ENCODE results near the gene C3orf18. TPM values are rescaled to one million over a fixed set of nuclear protein-coding genes. Genes with fewer than 3 reads are reported as not detected.

The C3orf18 gene
- total RNA-seq, 1 experiment from 2014 or later = 7.1 TPM

DNA sequence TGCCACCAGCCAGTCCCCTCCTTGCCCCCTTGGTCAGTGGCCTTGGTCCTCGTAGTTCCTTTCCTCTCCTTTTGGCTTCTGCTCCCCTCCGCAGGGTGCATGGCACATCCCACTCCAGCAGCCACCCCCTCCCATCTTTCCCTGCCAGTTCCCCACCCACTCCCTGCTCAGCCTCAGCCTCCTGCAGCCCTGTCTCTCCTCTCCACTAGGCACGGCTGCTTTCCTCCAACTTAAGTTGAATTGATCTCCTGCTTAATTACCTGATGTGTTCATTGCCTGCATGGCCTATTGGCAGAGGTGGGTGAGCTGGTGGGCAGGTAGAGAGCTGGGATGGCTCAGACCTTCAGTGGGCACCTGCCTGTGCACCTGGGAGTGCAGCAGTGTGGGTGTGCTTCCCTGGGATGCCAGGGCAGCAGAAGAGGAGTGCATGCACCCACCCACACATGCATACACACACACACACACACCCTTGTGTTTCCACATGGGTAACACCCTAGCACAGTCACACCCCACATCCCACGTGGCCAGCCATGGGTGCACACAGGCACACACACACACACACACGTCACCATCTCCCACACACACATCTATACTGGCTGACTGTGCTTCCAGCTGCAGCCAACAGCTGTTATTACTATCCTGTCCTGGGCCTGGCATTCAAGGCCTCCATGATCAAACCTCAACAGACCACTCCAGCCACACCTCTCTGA, 30.9 kb downstream of the C3orf18 start:
- Histone ChIP-seq H2BK15ac (ENCODE audit: low read depth, low read length) (no peak overlapping the region), H3K23me2 (ENCODE audit: insufficient read length, low read depth, low read length, poor library complexity, severe bottlenecking) (no peaks in the 10 kb centered on the region), H4K8ac (replicated peaks; ENCODE audit: insufficient read length, low read depth, low read length) (no peak overlapping the region), H3K79me2 (ENCODE audit: insufficient read depth, low read length) (no peaks in the 10 kb centered on the region), H3K4ac (ENCODE audit: low read depth, low read length) (no peak overlapping the region), H2AFZ (ENCODE audit: low read length) (no peak overlapping the region), H2BK12ac (ENCODE audit: insufficient read length, low read depth, low read length) (no peak overlapping the region), H3K27ac (ENCODE audit: insufficient read length, low read depth, low read length) (no peak overlapping the region), H3K9me3 (ENCODE audit: control insufficient read depth, low read depth, low read length) (no peaks in the 10 kb centered on the region), H3K27me3 (ENCODE audit: insufficient read depth, low read length) (no peaks in the 10 kb centered on the region), H3K9ac (ENCODE audit: extremely low read depth, insufficient read length, low read length) (no peak overlapping the region), H4K5ac (ENCODE audit: insufficient read length, low read depth, low read length) (no peak overlapping the region), H2BK120ac (ENCODE audit: low read depth, low read length, poor library complexity, severe bottlenecking) (no peak overlapping the region), H3K56ac (ENCODE audit: insufficient read length, low read depth, low read length) (no peak overlapping the region), H2BK5ac (ENCODE audit: insufficient read length, low read length) (no peak overlapping the region), H3K79me1 (ENCODE audit: insufficient read depth, low read depth, low read length, poor library complexity, severe bottlenecking) (no peaks in the 10 kb centered on the region), H3K4me2 (ENCODE audit: insufficient read depth, insufficient read length, low read length) (no peak overlapping the region), H4K20me1 (ENCODE audit: control insufficient read depth, insufficient read depth, insufficient read length) (no peaks in the 10 kb centered on the region), H3K18ac (ENCODE audit: insufficient read length, low read depth, low read length) (no peak overlapping the region), H4K91ac (ENCODE audit: insufficient read length, low read depth, low read length) (no peak overlapping the region), H3K4me1 (ENCODE audit: insufficient read depth, low read length) (no peaks in the 10 kb centered on the region), H2BK20ac (ENCODE audit: low read depth, low read length, poor library complexity, severe bottlenecking) (no peak overlapping the region), H3T11ph (ENCODE audit: low read length) (no peak overlapping the region), H3K23ac (ENCODE audit: insufficient read length, low read depth, low read length) (no peak overlapping the region), H2AK5ac (ENCODE audit: insufficient read length, low read length) (no peak overlapping the region), H3K14ac (ENCODE audit: insufficient read depth, low read length) (no peak overlapping the region)
- no CpG with 5 or more reads among the region's 5 CpGs for WGBS (ENCODE audit: extremely low coverage, insufficient read length, low lambda C conversion rate)
- H3K36me3 Mint-ChIP-seq (ENCODE audit: insufficient read depth in 1 of 3, low read depth in 3 of 3) = no peaks in the 10 kb centered on the region; a peak in 1 of 7 replicates
- DNase-seq = no peak
- peaks cover 68 to 70% of the 10 kb centered on the region in 2 experiments for H3K4me1 Mint-ChIP-seq
- TF ChIP-seq CTCF (conservative IDR thresholded peaks at IDR 0.05) = no peak
- H3K4me3 Mint-ChIP-seq = no peak overlapping the region
- H3K27me3 Mint-ChIP-seq (ENCODE audit: low read depth) = peaks cover 19% of the 10 kb centered on the region
- no peak overlapping the region for H3K27ac Mint-ChIP-seq
- no peaks in the 10 kb centered on the region; a peak in 1 of 5 replicates for H3K9me3 Mint-ChIP-seq

Measured in H9 (cell line).